ENCODE measurements around the gene DDX24.

DNA sequence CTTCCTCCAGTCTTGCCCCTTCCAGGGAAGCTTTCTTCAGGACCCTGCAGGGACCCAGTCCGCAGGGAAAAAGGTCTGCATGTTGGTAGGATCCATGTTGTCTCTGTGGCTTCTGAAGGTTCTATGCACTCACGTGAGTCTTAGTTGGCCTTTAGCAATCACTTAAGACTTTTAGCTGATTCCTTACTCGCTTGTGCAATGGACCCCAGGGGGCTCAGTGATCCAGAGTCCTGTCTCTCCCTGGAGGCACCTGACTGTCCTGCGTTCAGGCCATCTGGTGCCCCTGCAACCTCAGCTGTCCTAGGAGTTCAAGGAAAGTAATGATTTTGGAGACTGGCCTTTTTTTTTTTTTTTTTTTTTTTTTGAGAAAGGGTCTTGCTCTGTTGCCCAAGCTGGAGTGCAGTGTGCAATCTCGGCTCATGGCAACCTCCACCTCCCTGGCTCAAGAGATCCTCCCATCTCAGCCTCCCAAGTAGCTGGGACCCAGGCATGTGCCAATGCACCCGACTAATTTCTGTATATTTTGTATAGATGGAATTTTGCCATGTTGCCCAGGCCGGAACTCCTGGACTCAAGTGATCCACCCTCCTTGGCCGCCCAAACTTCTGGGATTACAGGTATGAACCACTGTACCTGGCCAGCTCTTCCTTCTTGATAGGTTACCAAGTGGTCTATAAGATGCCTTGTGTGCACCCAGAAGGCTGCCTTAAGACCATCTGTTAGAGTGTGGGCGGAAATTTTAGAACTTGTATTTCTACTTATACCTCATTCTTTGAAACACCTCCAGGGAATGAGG is 43.8 kb upstream of the DDX24 start:
- TF ChIP-seq, protein P1, sequence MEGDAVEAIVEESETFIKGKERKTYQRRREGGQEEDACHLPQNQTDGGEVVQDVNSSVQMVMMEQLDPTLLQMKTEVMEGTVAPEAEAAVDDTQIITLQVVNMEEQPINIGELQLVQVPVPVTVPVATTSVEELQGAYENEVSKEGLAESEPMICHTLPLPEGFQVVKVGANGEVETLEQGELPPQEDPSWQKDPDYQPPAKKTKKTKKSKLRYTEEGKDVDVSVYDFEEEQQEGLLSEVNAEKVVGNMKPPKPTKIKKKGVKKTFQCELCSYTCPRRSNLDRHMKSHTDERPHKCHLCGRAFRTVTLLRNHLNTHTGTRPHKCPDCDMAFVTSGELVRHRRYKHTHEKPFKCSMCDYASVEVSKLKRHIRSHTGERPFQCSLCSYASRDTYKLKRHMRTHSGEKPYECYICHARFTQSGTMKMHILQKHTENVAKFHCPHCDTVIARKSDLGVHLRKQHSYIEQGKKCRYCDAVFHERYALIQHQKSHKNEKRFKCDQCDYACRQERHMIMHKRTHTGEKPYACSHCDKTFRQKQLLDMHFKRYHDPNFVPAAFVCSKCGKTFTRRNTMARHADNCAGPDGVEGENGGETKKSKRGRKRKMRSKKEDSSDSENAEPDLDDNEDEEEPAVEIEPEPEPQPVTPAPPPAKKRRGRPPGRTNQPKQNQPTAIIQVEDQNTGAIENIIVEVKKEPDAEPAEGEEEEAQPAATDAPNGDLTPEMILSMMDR (IDR thresholded peaks at IDR 0.05) = no peak
- TF ChIP-seq POLR2A (IDR thresholded peaks at IDR 0.05) (no peak), EP300 (IDR thresholded peaks at IDR 0.05) (no peak)
